ENCODE results near the gene PLCB1.

GRCh38 chr20:8782804-8783203 lies 650.7 kb downstream of the PLCB1 start:
- TF ChIP-seq, protein P1, sequence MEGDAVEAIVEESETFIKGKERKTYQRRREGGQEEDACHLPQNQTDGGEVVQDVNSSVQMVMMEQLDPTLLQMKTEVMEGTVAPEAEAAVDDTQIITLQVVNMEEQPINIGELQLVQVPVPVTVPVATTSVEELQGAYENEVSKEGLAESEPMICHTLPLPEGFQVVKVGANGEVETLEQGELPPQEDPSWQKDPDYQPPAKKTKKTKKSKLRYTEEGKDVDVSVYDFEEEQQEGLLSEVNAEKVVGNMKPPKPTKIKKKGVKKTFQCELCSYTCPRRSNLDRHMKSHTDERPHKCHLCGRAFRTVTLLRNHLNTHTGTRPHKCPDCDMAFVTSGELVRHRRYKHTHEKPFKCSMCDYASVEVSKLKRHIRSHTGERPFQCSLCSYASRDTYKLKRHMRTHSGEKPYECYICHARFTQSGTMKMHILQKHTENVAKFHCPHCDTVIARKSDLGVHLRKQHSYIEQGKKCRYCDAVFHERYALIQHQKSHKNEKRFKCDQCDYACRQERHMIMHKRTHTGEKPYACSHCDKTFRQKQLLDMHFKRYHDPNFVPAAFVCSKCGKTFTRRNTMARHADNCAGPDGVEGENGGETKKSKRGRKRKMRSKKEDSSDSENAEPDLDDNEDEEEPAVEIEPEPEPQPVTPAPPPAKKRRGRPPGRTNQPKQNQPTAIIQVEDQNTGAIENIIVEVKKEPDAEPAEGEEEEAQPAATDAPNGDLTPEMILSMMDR (conservative IDR thresholded peaks at IDR 0.05; ENCODE audit: low read depth, low read length), result no peak
- TF ChIP-seq EZH2phosphoT487 (IDR thresholded peaks at IDR 0.05; ENCODE audit: borderline replicate concordance, low read length) (no peak), EZH2 (IDR thresholded peaks at IDR 0.05; ENCODE audit: low read length, unreplicated experiment) (no peak)

Data from PC-3 (cell line).